ENCODE results near the gene CAMK2G. TPM values are rescaled to one million over a fixed set of nuclear protein-coding genes. Genes with fewer than 3 reads are reported as not detected.
A peak's percentile ranks its signal among the peaks of the same experiment; 100 is the strongest.

Gene CAMK2G
- total and polyA plus RNA-seq, 2 experiments from 2014 or later: 30.6 to 34.1 TPM

DNA sequence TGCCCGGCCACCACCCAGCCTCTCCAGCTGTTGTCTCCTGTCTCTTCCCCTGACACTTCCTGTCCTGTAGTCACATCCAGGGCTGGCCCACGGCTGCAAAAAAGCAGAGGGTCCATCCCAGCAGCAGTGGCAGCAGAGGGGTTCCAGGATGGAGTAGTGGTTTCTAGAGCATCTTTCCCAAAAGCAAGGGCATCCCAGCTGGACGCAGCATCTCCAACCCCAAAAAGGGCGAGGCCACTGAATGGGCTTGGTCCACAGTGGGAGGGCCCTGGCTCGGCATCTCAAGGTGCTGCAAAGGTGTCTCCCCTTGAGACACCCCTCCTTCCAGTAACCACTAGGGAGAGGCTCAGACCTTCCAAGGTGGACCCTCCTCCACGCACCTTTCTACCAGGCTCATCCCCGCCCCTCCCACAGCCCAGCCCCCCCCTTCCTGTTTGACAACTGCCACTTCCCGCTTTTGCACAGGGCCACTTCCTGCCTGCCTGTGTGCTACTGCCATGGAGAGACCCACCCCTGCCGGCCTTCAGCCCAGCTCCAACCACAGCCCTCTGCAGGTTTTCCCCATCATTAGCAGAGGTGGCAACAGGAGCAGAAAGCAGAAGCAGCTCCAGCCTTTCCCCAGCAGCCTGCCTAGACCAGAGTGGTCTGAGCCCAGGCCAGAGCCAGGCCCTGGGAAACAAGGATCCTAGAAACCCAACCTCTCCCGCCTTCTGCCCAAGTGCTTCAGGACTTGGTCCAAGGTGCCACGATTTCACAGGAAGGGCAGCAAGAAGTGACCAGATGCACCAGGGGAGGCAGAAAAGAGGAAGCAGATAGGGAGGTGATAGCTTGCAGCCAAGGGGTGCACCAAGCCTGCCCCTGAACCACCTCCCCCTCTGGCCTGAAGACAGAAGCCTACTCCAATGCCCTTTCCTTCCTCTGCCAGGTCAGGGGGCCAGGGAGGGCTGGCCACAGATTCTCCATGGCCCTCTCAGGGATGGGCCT lies 8.6 kb downstream of the CAMK2G start:
- Histone ChIP-seq H2AFZ (no peak overlapping the region), H3K4me1 (ENCODE audit: insufficient read depth) (peaks cover 15% of the 10 kb centered on the region; the same call in 1 of the 2 replicates), H3K79me2 (replicated peaks; ENCODE audit: insufficient read depth) (peaks cover 71% of the 10 kb centered on the region), H3K36me3 (ENCODE audit: insufficient read depth) (no peaks in the 10 kb centered on the region; the same call in 1 of the 2 replicates), H3K9me2 (ENCODE audit: insufficient read depth) (no peaks in the 10 kb centered on the region), H3F3A (replicated peaks; ENCODE audit: low read depth) (0 out of 2 replicates have a peak, but pooled peaks cover 14% of the 10 kb centered on the region), H3K27me3 (ENCODE audit: insufficient read depth) (no peaks in the 10 kb centered on the region), H4K20me1 (replicated peaks; ENCODE audit: insufficient read depth) (peaks cover 15% of the 10 kb centered on the region; the same call in 1 of the 2 replicates), H3K4me3 (no peak overlapping the region), H3K4me2 (no peak overlapping the region), H3K27ac (ENCODE audit: low read depth) (peak overlapping the region; percentile 89; the same call in 1 of the 2 replicates)
- no peaks in the 10 kb centered on the region for H3K9me3 Mint-ChIP-seq
- H3K27me3 Mint-ChIP-seq (ENCODE audit: insufficient read depth, low read depth, poor library complexity): peaks cover 13% of the 10 kb centered on the region
- no peak overlapping the region for H3K4me3 Mint-ChIP-seq
- H3K27ac Mint-ChIP-seq: no peak overlapping the region
- peaks cover 36% of the 10 kb centered on the region for H3K36me3 Mint-ChIP-seq (ENCODE audit: low read depth)
- DNase-seq (ENCODE audit: low spot score) (no peak), ATAC-seq (no peak)
- TF ChIP-seq, protein P1, sequence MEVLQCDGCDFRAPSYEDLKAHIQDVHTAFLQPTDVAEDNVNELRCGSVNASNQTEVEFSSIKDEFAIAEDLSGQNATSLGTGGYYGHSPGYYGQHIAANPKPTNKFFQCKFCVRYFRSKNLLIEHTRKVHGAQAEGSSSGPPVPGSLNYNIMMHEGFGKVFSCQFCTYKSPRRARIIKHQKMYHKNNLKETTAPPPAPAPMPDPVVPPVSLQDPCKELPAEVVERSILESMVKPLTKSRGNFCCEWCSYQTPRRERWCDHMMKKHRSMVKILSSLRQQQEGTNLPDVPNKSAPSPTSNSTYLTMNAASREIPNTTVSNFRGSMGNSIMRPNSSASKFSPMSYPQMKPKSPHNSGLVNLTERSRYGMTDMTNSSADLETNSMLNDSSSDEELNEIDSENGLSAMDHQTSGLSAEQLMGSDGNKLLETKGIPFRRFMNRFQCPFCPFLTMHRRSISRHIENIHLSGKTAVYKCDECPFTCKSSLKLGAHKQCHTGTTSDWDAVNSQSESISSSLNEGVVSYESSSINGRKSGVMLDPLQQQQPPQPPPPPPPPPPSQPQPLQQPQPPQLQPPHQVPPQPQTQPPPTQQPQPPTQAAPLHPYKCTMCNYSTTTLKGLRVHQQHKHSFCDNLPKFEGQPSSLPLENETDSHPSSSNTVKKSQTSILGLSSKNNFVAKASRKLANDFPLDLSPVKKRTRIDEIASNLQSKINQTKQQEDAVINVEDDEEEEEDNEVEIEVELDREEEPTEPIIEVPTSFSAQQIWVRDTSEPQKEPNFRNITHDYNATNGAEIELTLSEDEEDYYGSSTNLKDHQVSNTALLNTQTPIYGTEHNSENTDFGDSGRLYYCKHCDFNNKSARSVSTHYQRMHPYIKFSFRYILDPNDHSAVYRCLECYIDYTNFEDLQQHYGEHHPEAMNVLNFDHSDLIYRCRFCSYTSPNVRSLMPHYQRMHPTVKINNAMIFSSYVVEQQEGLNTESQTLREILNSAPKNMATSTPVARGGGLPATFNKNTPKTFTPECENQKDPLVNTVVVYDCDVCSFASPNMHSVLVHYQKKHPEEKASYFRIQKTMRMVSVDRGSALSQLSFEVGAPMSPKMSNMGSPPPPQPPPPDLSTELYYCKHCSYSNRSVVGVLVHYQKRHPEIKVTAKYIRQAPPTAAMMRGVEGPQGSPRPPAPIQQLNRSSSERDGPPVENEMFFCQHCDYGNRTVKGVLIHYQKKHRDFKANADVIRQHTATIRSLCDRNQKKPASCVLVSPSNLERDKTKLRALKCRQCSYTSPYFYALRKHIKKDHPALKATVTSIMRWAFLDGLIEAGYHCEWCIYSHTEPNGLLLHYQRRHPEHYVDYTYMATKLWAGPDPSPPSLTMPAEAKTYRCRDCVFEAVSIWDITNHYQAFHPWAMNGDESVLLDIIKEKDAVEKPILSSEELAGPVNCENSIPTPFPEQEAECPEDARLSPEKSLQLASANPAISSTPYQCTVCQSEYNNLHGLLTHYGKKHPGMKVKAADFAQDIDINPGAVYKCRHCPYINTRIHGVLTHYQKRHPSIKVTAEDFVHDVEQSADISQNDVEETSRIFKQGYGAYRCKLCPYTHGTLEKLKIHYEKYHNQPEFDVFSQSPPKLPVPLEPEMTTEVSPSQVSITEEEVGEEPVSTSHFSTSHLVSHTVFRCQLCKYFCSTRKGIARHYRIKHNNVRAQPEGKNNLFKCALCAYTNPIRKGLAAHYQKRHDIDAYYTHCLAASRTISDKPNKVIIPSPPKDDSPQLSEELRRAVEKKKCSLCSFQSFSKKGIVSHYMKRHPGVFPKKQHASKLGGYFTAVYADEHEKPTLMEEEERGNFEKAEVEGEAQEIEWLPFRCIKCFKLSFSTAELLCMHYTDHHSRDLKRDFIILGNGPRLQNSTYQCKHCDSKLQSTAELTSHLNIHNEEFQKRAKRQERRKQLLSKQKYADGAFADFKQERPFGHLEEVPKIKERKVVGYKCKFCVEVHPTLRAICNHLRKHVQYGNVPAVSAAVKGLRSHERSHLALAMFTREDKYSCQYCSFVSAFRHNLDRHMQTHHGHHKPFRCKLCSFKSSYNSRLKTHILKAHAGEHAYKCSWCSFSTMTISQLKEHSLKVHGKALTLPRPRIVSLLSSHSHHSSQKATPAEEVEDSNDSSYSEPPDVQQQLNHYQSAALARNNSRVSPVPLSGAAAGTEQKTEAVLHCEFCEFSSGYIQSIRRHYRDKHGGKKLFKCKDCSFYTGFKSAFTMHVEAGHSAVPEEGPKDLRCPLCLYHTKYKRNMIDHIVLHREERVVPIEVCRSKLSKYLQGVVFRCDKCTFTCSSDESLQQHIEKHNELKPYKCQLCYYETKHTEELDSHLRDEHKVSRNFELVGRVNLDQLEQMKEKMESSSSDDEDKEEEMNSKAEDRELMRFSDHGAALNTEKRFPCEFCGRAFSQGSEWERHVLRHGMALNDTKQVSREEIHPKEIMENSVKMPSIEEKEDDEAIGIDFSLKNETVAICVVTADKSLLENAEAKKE (CRISPR knock-in tag; IDR thresholded peaks at IDR 0.05): no peak
- TF ChIP-seq JUNB (IDR thresholded peaks at IDR 0.05; ENCODE audit: unreplicated experiment): no peak
- peaks cover 28% of the 10 kb centered on the region for H3K4me1 Mint-ChIP-seq

DNA sequence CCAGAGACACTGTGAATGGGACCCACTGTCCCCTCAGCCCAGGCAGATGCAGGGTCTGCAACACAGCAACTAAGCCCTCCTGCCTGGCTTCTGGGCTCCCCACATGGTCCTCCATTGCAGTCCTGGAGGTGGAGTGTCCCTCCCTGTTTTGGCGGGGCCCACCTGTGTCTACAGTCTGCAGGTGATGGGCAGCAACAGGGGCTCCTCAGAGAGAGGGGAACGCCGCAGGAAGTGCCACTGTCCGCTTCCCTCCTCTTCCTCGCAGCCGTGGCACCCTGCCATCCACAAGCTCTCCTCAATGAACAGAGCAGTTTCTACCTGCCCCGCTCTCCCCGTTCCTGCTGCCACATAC lies 9.3 kb downstream of the CAMK2G start:
- peaks cover 9% of the 10 kb centered on the region for H3K27me3 Mint-ChIP-seq (ENCODE audit: insufficient read depth, low read depth, poor library complexity)
- Histone ChIP-seq H3K9me2 (ENCODE audit: insufficient read depth) (no peaks in the 10 kb centered on the region), H3F3A (replicated peaks; ENCODE audit: low read depth) (0 out of 2 replicates have a peak, but pooled peaks cover 14% of the 10 kb centered on the region), H3K4me3 (no peak overlapping the region), H3K36me3 (ENCODE audit: insufficient read depth) (no peaks in the 10 kb centered on the region; the same call in 1 of the 2 replicates), H3K4me2 (no peak overlapping the region), H3K4me1 (ENCODE audit: insufficient read depth) (peaks cover 15% of the 10 kb centered on the region; the same call in 1 of the 2 replicates), H3K79me2 (replicated peaks; ENCODE audit: insufficient read depth) (peaks cover 64% of the 10 kb centered on the region), H4K20me1 (replicated peaks; ENCODE audit: insufficient read depth) (peaks cover 15% of the 10 kb centered on the region), H3K27ac (ENCODE audit: low read depth) (no peak overlapping the region), H3K27me3 (ENCODE audit: insufficient read depth) (no peaks in the 10 kb centered on the region), H2AFZ (no peak overlapping the region)
- H3K36me3 Mint-ChIP-seq (ENCODE audit: low read depth): peaks cover 37% of the 10 kb centered on the region
- peaks cover 24% of the 10 kb centered on the region for H3K4me1 Mint-ChIP-seq
- no peak for DNase-seq (ENCODE audit: low spot score)
- ATAC-seq: no peak
- H3K9me3 Mint-ChIP-seq: no peaks in the 10 kb centered on the region
- H3K4me3 Mint-ChIP-seq: no peak overlapping the region
- no peak overlapping the region for H3K27ac Mint-ChIP-seq
- TF ChIP-seq NANOG (IDR thresholded peaks at IDR 0.05; ENCODE audit: borderline replicate concordance) (no peak), ZNF114 (CRISPR knock-in tag; IDR thresholded peaks at IDR 0.05) (no peak)
- TF ChIP-seq, protein P1 (CRISPR knock-in tag; IDR thresholded peaks at IDR 0.05): no peak

Measured in GM23338 (cell line).